HCT116 (cell line): Measurements from ENCODE around the gene RAI1.

Source experiments
- CTCF ChIP-seq, 3 experiments: fragments of 200-600 bp in 1 of 3; sonication (generic) in 1 of 3; IDR thresholded peaks in 2 of 3; conservative IDR thresholded peaks in 1 of 3; 2 replicates each; pipeline ENCODE4 v1.5.1; 2012 to 2017; ENCODE audit warnings: low read depth in 2 of 3, low read length in 2 of 3, antibody characterized with exemption in 1 of 3, borderline replicate concordance in 1 of 3, control low read depth in 1 of 3, mild to moderate bottlenecking in 1 of 3, mixed read lengths in 1 of 3, mixed run types in 1 of 3, moderate library complexity in 1 of 3; ENCODE audit not compliant: insufficient read depth in 1 of 3
- EZH2 ChIP-seq: fragments of 200-600 bp; sonication (generic); IDR thresholded peaks from 2 replicates; pipeline ENCODE4 v1.6.1; 2017; ENCODE audit warnings: antibody characterized with exemption, mixed run types
- EZH2phosphoT487 ChIP-seq: fragments of 200-600 bp; IDR thresholded peaks from 2 replicates; pipeline ENCODE4 v1.6.1; 2018; ENCODE audit warnings: antibody characterized with exemption, borderline replicate concordance
- FOSL1 ChIP-seq: IDR thresholded peaks from 2 replicates; pipeline ENCODE4 v1.6.1; 2012; ENCODE audit warnings: low read depth
- JUND ChIP-seq: IDR thresholded peaks from 2 replicates; pipeline ENCODE4 v1.6.1; 2012
- POLR2A ChIP-seq: IDR thresholded peaks from 2 replicates; pipeline ENCODE4 v1.7.0; 2011; ENCODE audit warnings: borderline replicate concordance; ENCODE audit not compliant: insufficient read depth, insufficient read length; ENCODE audit errors: extremely low read depth
- RAD21 ChIP-seq: IDR thresholded peaks from 2 replicates; pipeline ENCODE4 v1.6.1; 2012; ENCODE audit warnings: low read depth, mild to moderate bottlenecking
- ZBTB33 ChIP-seq: IDR thresholded peaks from 2 replicates; pipeline ENCODE4 v1.6.1; 2011; ENCODE audit warnings: mild to moderate bottlenecking, low read length, moderate library complexity; ENCODE audit not compliant: insufficient replicate concordance; ENCODE audit errors: extremely low read depth
- ZFX ChIP-seq: fragments of 450-650 bp; IDR thresholded peaks from 2 replicates; pipeline ENCODE4 v1.6.1; 2017

GRCh38 chr17:17633310-17633709, 47.9 kb upstream of the RAI1 start:
- TF ChIP-seq CTCF (IDR thresholded peaks at IDR 0.05 in 2 of 3, conservative IDR thresholded peaks at IDR 0.05 in 1 of 3; ENCODE audit: borderline replicate concordance in 1 of 3, insufficient read depth in 1 of 3, low read depth in 2 of 3, low read length in 2 of 3) (no peak), POLR2A (no peak), RAD21 (no peak), ZFX (no peak), JUND (no peak), EZH2 (no peak), FOSL1 (no peak), EZH2phosphoT487 (no peak), ZBTB33 (no peak)
